SK-N-SH (cell line): Measurements from ENCODE around the gene SEBOX. TPM values are rescaled to one million over a fixed set of nuclear protein-coding genes. Genes with fewer than 3 reads are reported as not detected.

Source experiments
- CTCF ChIA-PET: fragments of 300-600, 350-600 bp; formaldehyde crosslinking; extraction: SDS; loops from one replicate; lab custom pipeline; 2021; lab: Yijun Ruan, JAX
- POLR2A ChIA-PET: fragments of 350-600 bp; sonication (Branson Sonifier 250); formaldehyde crosslinking; extraction: SDS; loops from one replicate; lab custom pipeline; 2020; ENCODE audit warnings: antibody characterized with exemption, inconsistent platforms; lab: Yijun Ruan, JAX
- DNase-seq: peaks from one replicate; pipeline ENCODE4 v3.0.0; 2012
- H2AFZ ChIP-seq: fragments of 200-600 bp; sonication (generic); 2 replicates; pipeline ENCODE4 v1.8.1; 2016; ENCODE audit warnings: antibody characterized with exemption, mild to moderate bottlenecking, low read depth
- H3F3A ChIP-seq: fragments of 200-600 bp; sonication (generic); replicated peaks from 2 replicates; pipeline ENCODE3; 2016; ENCODE audit warnings: antibody characterized with exemption, mild to moderate bottlenecking; ENCODE audit not compliant: insufficient read depth
- H3K27ac ChIP-seq, 2 experiments: fragments of 200-500 bp in 1 of 2; fragments of 200-600 bp in 1 of 2; sonication (Bioruptor generic) in 1 of 2; sonication (generic), shearing (Covaris generic) in 1 of 2; 2 replicates each; pipeline versions ENCODE4 v1.5.1 to v1.6.1; 2014 to 2016; ENCODE audit warnings: low read depth in 2 of 2, inconsistent platforms in 1 of 2, low read length in 1 of 2, mild to moderate bottlenecking in 1 of 2, mixed read lengths in 1 of 2
- H3K27me3 ChIP-seq: fragments of 200-600 bp; sonication (generic), shearing (Covaris generic); 2 replicates; pipeline ENCODE4 v1.6.1; 2016; ENCODE audit warnings: mixed run types; ENCODE audit not compliant: insufficient read depth
- H3K36me3 ChIP-seq, 2 experiments: fragments of 200-500 bp in 1 of 2; fragments of 200-600 bp in 1 of 2; sonication (Bioruptor generic) in 1 of 2; sonication (generic) in 1 of 2; replicated peaks in 1 of 2; 2 replicates each; pipeline versions ENCODE3 to v1.5.1; 2014 to 2016; ENCODE audit warnings: low read length in 1 of 2, mild to moderate bottlenecking in 1 of 2; ENCODE audit not compliant: insufficient read depth in 2 of 2, control insufficient read depth in 1 of 2
- H3K4me1 ChIP-seq, 2 experiments: fragments of 200-500 bp in 1 of 2; fragments of 200-600 bp in 1 of 2; sonication (Bioruptor generic) in 1 of 2; sonication (generic), shearing (Covaris generic) in 1 of 2; 2 replicates each; pipeline versions ENCODE4 v1.5.1 to v1.6.1; 2014 to 2016; ENCODE audit warnings: low read depth in 1 of 2, low read length in 1 of 2, mixed run types in 1 of 2; ENCODE audit not compliant: insufficient read depth in 2 of 2, control insufficient read depth in 1 of 2
- H3K4me2 ChIP-seq: fragments of 200-600 bp; sonication (generic), shearing (Covaris generic); 2 replicates; pipeline ENCODE4 v1.6.1; 2017; ENCODE audit warnings: mixed run types
- H3K4me3 ChIP-seq, 2 experiments: fragments of 200-500 bp in 1 of 2; fragments of 200-600 bp in 1 of 2; sonication (Bioruptor generic) in 1 of 2; sonication (generic), shearing (Covaris generic) in 1 of 2; 2 replicates each; pipeline versions ENCODE4 v1.5.1 to v1.8.1; 2014 to 2016; ENCODE audit warnings: low read depth in 2 of 2, inconsistent platforms in 1 of 2, low read length in 1 of 2, mild to moderate bottlenecking in 1 of 2, mixed read lengths in 1 of 2, moderate library complexity in 1 of 2
- H3K79me2 ChIP-seq: fragments of 200-600 bp; sonication (generic); 2 replicates; pipeline ENCODE4 v1.8.1; 2017; ENCODE audit warnings: mild to moderate bottlenecking; ENCODE audit not compliant: insufficient read depth
- H3K9ac ChIP-seq: fragments of 200-600 bp; sonication (generic); 2 replicates; pipeline ENCODE4 v1.6.1; 2017; ENCODE audit warnings: mixed run types
- H3K9me2 ChIP-seq: fragments of 200-600 bp; sonication (generic); 2 replicates; pipeline ENCODE4 v1.6.1; 2017; ENCODE audit warnings: mixed run types
- H3K9me3 ChIP-seq: fragments of 200-600 bp; sonication (generic); 2 replicates; pipeline ENCODE4 v1.6.1; 2017; ENCODE audit warnings: mixed run types, mild to moderate bottlenecking, moderate library complexity
- H4K20me1 ChIP-seq: fragments of 200-600 bp; sonication (generic); 2 replicates; pipeline ENCODE4 v1.6.1; 2017; ENCODE audit warnings: mild to moderate bottlenecking, mixed run types; ENCODE audit not compliant: insufficient read depth
- CHD2 ChIP-seq: fragments of 150-350 bp; IDR thresholded peaks from 2 replicates; pipeline ENCODE4 v1.6.1; 2018; ENCODE audit warnings: low read length; ENCODE audit not compliant: partially characterized antibody
- ELF1 ChIP-seq: IDR thresholded peaks from 2 replicates; pipeline ENCODE4 v1.4.0; 2012
- EP300 ChIP-seq, 2 experiments: IDR thresholded peaks; 2 replicates each; pipeline versions ENCODE4 v1.4.0 to v1.6.1; 2012; ENCODE audit warnings: borderline replicate concordance in 1 of 2, low read depth in 1 of 2, low read length in 1 of 2
- FOSL2 ChIP-seq: IDR thresholded peaks from 2 replicates; pipeline ENCODE4 v1.4.0; 2012; ENCODE audit warnings: low read depth, mild to moderate bottlenecking, moderate library complexity, borderline replicate concordance
- FOXJ3 ChIP-seq: sonication (generic); formaldehyde crosslinking; IDR thresholded peaks from 2 replicates; pipeline ENCODE4 v1.5.1; 2020; ENCODE audit warnings: mild to moderate bottlenecking, missing genetic modification reagents
- JUND ChIP-seq: IDR thresholded peaks from 2 replicates; pipeline ENCODE4 v1.4.0; 2012
- MAX ChIP-seq: IDR thresholded peaks from 2 replicates; pipeline ENCODE4 v1.4.0; 2012; ENCODE audit warnings: low read depth
- MEF2A ChIP-seq: IDR thresholded peaks from 2 replicates; pipeline ENCODE4 v1.4.0; 2012; ENCODE audit warnings: low read depth, borderline replicate concordance
- NFIC ChIP-seq: IDR thresholded peaks from 2 replicates; pipeline ENCODE4 v1.4.0; 2012; ENCODE audit warnings: borderline replicate concordance
- NRF1 ChIP-seq: IDR thresholded peaks from 2 replicates; pipeline ENCODE4 v1.6.1; 2012; ENCODE audit warnings: low read depth, mild to moderate bottlenecking, low read length
- RAD21 ChIP-seq: IDR thresholded peaks from 2 replicates; pipeline ENCODE4 v1.6.1; 2012; ENCODE audit warnings: mild to moderate bottlenecking, low read length
- RFX5 ChIP-seq: IDR thresholded peaks from 2 replicates; pipeline ENCODE4 v1.6.1; 2012; ENCODE audit warnings: mild to moderate bottlenecking, improper control_type of control experiment, low read length
- RXRA ChIP-seq: IDR thresholded peaks from 2 replicates; pipeline ENCODE4 v1.4.0; 2012; ENCODE audit warnings: low read depth, mild to moderate bottlenecking, borderline replicate concordance
- SMC3 ChIP-seq: IDR thresholded peaks from 2 replicates; pipeline ENCODE4 v1.6.1; 2012; ENCODE audit warnings: low read depth, low read length, improper control_type of control experiment
- TAF1 ChIP-seq: IDR thresholded peaks from 2 replicates; pipeline ENCODE4 v1.6.1; 2012; ENCODE audit warnings: low read depth, mild to moderate bottlenecking, low read length, moderate library complexity, borderline replicate concordance
- TCF12 ChIP-seq: IDR thresholded peaks from 2 replicates; pipeline ENCODE4 v1.4.0; 2012
- TEAD4 ChIP-seq: IDR thresholded peaks from 2 replicates; pipeline ENCODE4 v1.4.0; 2012; ENCODE audit warnings: mild to moderate bottlenecking, borderline replicate concordance; ENCODE audit not compliant: insufficient read depth
- USF2 ChIP-seq: fragments of 150-350 bp; IDR thresholded peaks from 2 replicates; pipeline ENCODE4 v1.6.1; 2017; ENCODE audit warnings: antibody characterized with exemption, low read length, low read depth, borderline replicate concordance
- WGBS: methylation state at CpG from one replicate; pipeline ENCODE4 v1.1.6; 2017; ENCODE audit warnings: low lambda C conversion rate; 5-methylcytosine and 5-hydroxymethylcytosine counted together
- polyA plus RNA-seq, 3 experiments: library from polyadenylated mRNA; depleted of rRNA; stranded (reverse); fragments of >200 nt; gene quantifications; 2 replicates each; pipeline ENCODE4 v1.2.3, GENCODE V29; 2012
- TF ChIP-seq, protein P1 (sequence below): fragments of 200-600 bp; sonication (generic); IDR thresholded peaks from 2 replicates; pipeline ENCODE4 v1.6.1; 2017; ENCODE audit warnings: antibody characterized with exemption, mild to moderate bottlenecking, moderate library complexity
- TF ChIP-seq, protein P2 (sequence below): fragments of 150-350 bp; IDR thresholded peaks from 2 replicates; pipeline ENCODE4 v1.6.1; 2016; ENCODE audit warnings: mild to moderate bottlenecking, low read depth, low read length

Gene SEBOX
- polyA plus RNA-seq, 1 of the 3 experiments (the other 2 are of a cell fraction) = not detected

DNA sequence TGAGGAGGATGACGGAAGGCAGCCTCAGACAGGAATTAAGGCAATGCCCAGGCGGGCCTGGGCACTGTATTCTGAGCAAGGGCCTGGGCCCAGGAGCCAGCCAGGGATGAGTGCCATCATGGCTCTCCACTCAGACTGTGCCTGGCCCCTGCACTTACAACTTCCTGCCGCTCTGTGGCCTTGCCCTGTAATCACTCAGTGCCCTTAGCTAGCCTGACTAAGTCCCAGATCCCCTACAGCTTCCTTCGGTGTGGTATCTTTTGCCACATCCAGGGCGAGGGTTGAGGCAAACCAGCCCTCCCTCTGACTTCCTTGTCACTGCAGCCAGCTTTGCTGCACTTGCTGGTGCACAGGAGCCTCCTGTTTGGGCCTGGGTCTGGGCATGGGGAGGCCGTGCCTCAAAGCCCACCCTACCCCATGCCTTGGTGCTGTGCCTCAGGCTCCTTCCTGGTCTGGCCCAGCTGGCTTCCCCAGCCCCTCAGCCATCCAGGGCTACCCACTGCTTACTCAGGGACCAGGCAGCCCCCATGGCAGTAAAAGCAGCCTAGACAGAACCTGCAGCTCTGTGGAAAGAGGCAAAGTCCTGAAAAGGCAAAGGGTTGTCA lies 31.7 kb upstream of the SEBOX start:
- Histone ChIP-seq H2AFZ (no peak overlapping the region), H3K9ac (no peak overlapping the region), H3K27ac (no peak overlapping the region), H3K4me3 (no peak overlapping the region), H3K4me2 (no peak overlapping the region), H3K4me1 (no peaks in the 10 kb centered on the region), H3K9me3 (no peaks in the 10 kb centered on the region), H3K79me2 (no peaks in the 10 kb centered on the region), H3K36me3 (peaks cover 6 to 65% of the 10 kb centered on the region in 2 experiments), H3K9me2 (no peaks in the 10 kb centered on the region), H3F3A (peaks cover 4% of the 10 kb centered on the region), H3K27me3 (no peaks in the 10 kb centered on the region), H4K20me1 (no peaks in the 10 kb centered on the region)
- 67% methylated on average over 1 of the region's 6 CpGs for WGBS
- ChIA-PET CTCF (interaction anchor here (1.4 to 1.8 kb wide), 2 partner anchors 9 to 20 kb away, joined by 5 to 6 read pairs; partner anchors contain the start of gene SLC46A1), POLR2A (interaction anchor here (1.0 to 1.9 kb wide), 2 partner anchors 8 to 16 kb away, joined by 3 to 6 read pairs; no protein-coding TSS in a partner anchor)
- TF ChIP-seq, protein P1, sequence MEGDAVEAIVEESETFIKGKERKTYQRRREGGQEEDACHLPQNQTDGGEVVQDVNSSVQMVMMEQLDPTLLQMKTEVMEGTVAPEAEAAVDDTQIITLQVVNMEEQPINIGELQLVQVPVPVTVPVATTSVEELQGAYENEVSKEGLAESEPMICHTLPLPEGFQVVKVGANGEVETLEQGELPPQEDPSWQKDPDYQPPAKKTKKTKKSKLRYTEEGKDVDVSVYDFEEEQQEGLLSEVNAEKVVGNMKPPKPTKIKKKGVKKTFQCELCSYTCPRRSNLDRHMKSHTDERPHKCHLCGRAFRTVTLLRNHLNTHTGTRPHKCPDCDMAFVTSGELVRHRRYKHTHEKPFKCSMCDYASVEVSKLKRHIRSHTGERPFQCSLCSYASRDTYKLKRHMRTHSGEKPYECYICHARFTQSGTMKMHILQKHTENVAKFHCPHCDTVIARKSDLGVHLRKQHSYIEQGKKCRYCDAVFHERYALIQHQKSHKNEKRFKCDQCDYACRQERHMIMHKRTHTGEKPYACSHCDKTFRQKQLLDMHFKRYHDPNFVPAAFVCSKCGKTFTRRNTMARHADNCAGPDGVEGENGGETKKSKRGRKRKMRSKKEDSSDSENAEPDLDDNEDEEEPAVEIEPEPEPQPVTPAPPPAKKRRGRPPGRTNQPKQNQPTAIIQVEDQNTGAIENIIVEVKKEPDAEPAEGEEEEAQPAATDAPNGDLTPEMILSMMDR = no peak
- TF ChIP-seq FOXJ3 = no peak
- no peak for DNase-seq

- POLR2A ChIA-PET = interaction anchor here (1.9 kb wide), 1 partner anchor 9 kb away, joined by 6 read pairs; no protein-coding TSS in a partner anchor
- CTCF ChIA-PET = interaction anchor here (1.4 to 1.8 kb wide), 2 partner anchors 10 to 21 kb away, joined by 5 to 6 read pairs; partner anchors contain the start of gene SLC46A1
These were observed 31.0 kb upstream of the SEBOX start for GRCh38 chr17:28395968-28396367.

More at GRCh38 chr17:28395968-28396367, 31.0 kb upstream of the SEBOX start:
- 93% methylated on average over 3 of the region's 6 CpGs for WGBS
- Histone ChIP-seq H3K79me2 (no peaks in the 10 kb centered on the region), H3K4me1 (no peaks in the 10 kb centered on the region), H2AFZ (no peak overlapping the region), H3K27me3 (no peaks in the 10 kb centered on the region), H3K4me2 (no peak overlapping the region), H3K9me2 (no peaks in the 10 kb centered on the region), H3K27ac (no peak overlapping the region; a peak in 1 of 4 replicates), H4K20me1 (no peaks in the 10 kb centered on the region), H3F3A (peaks cover 4% of the 10 kb centered on the region), H3K9ac (no peak overlapping the region), H3K36me3 (peaks cover 6 to 66% of the 10 kb centered on the region in 2 experiments), H3K4me3 (no peak overlapping the region), H3K9me3 (no peaks in the 10 kb centered on the region)
- TF ChIP-seq NFIC (no peak), JUND (no peak), TEAD4 (no peak), RXRA (no peak), NRF1 (no peak), EP300 (IDR thresholded peaks at IDR 0.05; ENCODE audit: borderline replicate concordance in 1 of 2, low read depth in 1 of 2, low read length in 1 of 2) (no peak), TCF12 (no peak), USF2 (no peak), FOSL2 (no peak), CHD2 (no peak), MAX (no peak), ELF1 (no peak), RFX5 (no peak), MEF2A (no peak), SMC3 (no peak), RAD21 (no peak), TAF1 (no peak)
- TF ChIP-seq, protein P1 = no peak
- TF ChIP-seq, protein P2, sequence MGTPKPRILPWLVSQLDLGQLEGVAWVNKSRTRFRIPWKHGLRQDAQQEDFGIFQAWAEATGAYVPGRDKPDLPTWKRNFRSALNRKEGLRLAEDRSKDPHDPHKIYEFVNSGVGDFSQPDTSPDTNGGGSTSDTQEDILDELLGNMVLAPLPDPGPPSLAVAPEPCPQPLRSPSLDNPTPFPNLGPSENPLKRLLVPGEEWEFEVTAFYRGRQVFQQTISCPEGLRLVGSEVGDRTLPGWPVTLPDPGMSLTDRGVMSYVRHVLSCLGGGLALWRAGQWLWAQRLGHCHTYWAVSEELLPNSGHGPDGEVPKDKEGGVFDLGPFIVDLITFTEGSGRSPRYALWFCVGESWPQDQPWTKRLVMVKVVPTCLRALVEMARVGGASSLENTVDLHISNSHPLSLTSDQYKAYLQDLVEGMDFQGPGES = no peak
- DNase-seq = no peak
